Activated CD4-positive, alpha-beta T cell treated with anti-CD3 and anti-CD28 coated beads for 48 hours (primary cell): Measurements from ENCODE around the gene PTPRA.
"Not testable (repeated sequence)": the region's sequence is repeated elsewhere in the genome, so short reads cannot be mapped to it uniquely, and the experiment has no call there.

Source experiments
- DNase-seq: peaks from one replicate; pipeline ENCODE4 v3.0.0-alpha.2; 2020

The PTPRA gene, protein sequence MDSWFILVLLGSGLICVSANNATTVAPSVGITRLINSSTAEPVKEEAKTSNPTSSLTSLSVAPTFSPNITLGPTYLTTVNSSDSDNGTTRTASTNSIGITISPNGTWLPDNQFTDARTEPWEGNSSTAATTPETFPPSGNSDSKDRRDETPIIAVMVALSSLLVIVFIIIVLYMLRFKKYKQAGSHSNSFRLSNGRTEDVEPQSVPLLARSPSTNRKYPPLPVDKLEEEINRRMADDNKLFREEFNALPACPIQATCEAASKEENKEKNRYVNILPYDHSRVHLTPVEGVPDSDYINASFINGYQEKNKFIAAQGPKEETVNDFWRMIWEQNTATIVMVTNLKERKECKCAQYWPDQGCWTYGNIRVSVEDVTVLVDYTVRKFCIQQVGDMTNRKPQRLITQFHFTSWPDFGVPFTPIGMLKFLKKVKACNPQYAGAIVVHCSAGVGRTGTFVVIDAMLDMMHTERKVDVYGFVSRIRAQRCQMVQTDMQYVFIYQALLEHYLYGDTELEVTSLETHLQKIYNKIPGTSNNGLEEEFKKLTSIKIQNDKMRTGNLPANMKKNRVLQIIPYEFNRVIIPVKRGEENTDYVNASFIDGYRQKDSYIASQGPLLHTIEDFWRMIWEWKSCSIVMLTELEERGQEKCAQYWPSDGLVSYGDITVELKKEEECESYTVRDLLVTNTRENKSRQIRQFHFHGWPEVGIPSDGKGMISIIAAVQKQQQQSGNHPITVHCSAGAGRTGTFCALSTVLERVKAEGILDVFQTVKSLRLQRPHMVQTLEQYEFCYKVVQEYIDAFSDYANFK

DNA sequence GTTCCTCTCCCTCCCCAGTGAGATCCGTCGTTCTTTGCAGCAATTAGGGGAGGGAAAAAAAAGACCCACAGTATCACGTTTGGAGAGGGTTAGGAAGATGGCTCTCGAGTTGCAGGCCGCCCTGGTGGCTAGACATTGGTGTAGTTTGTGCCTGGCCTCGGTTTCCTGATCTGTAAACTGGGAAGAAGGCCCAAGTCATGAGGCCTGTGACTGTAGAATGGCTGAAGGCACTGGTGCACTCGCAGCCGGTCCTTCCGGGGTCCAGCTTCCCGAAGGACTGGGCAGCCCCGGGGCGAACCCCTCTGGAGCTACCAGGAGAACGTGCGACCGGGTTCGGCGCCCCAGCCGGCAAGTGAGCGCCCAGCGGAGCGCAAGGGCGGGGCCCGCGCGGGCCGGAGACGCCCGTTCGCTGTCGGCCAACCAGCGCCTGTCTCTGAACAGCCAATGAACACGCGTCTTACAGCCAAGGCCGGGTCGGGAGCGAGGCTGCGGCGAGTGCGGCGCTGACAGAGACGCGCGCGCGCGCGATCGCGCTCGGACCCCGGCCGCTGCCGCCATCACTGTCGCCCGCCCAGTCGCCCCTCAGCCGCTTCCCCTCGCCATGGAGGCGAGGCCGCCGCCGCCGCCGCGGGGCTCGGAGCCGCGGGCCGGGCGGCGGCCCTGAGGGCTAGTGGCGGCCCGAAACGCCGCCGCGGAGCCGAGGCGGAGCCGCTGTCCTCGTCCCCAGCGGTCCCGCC, at the start of gene PTPRA:
PTPRA (plus strand) TSS at position 472 of the 737 bp plus-strand sequence. CDS start 90,797 bp downstream, outside the sequence.
- DNase-seq: peak; percentile 94

GRCh38 chr20:2825761-2826160, 47.5 kb upstream of the PTPRA start:
- no peak for DNase-seq

GRCh38 chr20:2826655-2827054, 46.6 kb upstream of the PTPRA start:
- DNase-seq: no peak

- DNase-seq: no peak
These were observed 43.9 kb upstream of the PTPRA start for GRCh38 chr20:2829376-2829775.

DNA sequence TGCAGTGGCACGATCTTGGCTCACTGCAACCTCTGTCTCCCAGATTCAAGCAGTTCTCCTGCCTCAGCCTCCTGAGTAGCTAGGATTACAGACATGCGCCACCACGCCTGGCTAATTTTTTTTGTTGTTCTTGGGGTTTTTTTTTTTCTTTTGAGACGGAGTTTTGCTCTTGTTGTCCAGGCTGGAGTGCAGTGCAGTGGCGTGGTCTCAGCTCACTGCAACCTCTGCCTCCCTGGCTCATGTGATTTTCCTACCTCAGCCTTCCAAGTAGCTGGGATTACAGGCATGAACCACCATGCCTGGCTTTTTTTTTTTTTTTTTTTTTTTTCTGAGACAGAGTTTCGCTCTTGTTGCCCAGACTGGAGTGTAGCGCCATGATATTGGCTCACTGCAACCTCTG, 42.1 kb upstream of the PTPRA start:
- DNase-seq: not testable (repeated sequence)

GRCh38 chr20:2833761-2834160, 39.5 kb upstream of the PTPRA start:
- DNase-seq: no peak

GRCh38 chr20:2834401-2835110, 38.7 kb upstream of the PTPRA start:
- no peak for DNase-seq

DNA sequence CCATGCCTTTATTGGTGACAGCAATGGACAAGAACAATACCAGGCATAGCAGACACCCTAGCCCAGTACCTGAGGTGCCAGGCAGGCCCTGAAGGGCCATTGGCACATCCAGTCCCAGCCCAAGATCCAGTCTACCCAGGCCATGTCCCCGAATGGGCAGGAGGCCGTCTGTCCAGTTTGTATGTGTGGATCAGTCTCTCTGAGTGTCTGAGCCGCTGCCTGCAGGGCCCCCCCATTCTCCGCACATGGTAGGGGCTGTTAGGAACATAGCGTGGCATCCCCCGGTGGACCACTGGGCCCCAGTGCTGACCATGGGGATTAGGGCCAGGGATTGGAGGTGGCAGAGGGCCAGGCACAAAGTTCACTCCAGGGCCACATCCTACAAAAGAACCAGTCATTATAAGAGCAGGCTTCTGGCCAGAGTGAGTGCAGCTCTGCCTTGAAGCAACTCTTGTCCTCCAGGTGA, 37.9 kb upstream of the PTPRA start:
- no peak for DNase-seq

DNA sequence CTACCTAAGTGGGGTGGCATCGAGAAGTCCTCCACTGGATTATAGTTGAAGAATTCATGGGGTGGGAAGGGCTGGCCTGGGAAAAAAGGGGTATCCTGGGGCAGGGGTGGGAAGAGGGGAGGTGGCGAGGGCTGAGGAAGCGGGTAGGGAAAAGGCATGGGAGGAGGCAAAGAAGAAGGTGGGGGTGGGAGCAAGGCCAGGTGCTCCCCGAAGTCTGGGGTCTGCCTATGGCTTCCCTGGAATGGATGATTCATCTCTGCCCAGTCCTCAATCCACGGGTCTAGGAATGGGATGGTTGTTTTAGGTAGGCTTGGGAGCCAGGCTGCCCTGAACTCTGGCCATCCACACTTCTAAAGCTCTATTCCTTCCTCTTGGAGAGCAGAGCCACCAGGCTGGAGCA, 37.2 kb upstream of the PTPRA start:
- no peak for DNase-seq

DNA sequence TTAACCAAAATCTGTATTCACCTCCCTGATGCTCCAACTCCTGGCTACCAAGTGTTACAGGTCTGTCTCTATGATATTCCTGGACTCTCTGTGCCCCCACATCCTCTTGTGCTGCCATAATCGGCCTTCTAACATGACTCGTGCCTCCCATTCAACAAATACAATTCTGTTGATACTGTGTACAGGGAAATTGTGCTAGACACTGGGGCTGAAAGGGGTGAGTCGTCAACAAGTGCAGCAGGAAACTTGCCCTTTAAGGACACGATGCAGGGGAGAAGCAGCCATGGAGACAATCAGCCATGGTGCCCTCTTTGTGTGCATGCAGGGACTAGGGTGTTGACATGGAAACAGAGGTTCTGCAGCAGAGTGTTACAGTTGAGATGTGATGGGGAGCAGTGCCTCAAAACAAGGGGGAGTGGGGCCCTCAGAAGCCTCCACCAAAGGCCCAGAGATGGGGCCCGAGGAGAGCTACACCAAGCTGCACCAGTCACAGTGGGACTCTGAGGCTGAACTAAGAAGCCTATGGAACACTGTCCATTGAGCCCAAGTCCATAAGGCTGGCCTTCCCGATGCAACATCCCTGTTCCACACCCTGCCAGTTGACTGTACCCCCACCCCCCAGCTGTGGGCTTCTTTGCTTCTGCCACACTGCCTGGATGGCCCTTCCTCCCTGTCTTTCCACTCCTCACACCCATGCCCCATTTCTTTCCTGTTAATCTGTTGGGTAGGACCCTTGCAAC, 35.9 kb upstream of the PTPRA start:
- DNase-seq: no peak

GRCh38 chr20:2838170-2838797, 35.0 kb upstream of the PTPRA start:
- DNase-seq: no peak

GRCh38 chr20:2838847-2839671, 34.2 kb upstream of the PTPRA start:
- no peak for DNase-seq

GRCh38 chr20:2839732-2840137, 33.5 kb upstream of the PTPRA start:
- no peak for DNase-seq

- peak; percentile 94 for DNase-seq
These were observed 32.9 kb upstream of the PTPRA start, which contains the start of the genes PCED1A and VPS16 for GRCh38 chr20:2840138-2840966. Gene PCED1A, minus strand, starts transcription at chr20:2840655. Its CDS starts 743 bp downstream, at chr20:2839912. Gene VPS16, plus strand, starts transcription at chr20:2840745. Its CDS starts 30 bp downstream, at chr20:2840775.

DNA sequence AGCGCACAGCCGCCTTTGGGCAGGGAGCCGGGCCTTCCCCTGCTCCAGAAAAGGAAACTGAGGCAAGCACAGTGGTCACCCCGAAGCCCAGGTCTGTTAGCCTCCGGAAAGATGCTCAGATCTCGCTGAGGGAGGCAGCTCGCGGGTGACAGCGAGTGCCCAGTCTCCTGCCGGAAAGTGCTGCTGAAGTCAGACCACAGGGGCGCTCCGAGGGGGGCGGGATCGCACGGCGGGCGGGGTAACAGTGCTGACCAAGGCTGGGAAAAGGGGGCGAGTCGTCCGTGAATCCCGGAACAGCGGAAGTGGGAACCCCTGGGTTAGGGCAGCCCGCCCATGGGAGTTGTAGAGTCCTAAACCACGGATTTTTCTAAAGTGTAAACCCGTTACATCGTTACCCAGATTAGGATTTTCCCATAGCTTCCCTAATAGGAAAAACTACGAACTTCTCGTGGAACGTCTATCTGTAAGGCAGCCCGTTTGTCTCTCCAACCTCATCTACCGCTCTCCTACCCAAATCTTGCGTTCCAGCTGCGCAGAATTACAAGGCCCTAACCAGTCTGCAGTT, 32.2 kb upstream of the PTPRA start:
- peak; percentile 53 for DNase-seq

- DNase-seq: no peak
These were observed 27.7 kb upstream of the PTPRA start for GRCh38 chr20:2845607-2846006.

DNA sequence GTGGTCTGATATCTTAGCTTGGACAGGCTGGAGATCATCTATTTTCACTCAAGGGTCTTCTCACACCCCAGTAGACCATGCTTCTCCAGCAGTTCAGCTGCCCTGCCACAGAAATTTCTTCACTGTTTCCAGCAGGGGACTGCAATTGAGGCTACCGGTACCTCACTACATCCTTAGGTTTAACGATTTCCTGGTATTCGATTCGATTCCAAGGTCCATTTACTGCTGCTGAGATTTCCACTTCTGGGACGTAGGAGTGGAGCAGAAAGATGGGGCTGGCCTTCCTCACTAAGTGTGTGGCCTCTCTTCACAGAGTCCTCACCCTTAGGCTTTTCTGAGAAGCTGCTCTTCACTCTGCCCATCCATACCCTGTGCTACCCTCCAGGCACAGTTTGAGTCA, 26.6 kb upstream of the PTPRA start:
- DNase-seq: no peak

- no peak for DNase-seq
These were observed 25.5 kb upstream of the PTPRA start for GRCh38 chr20:2847802-2848201.

DNA sequence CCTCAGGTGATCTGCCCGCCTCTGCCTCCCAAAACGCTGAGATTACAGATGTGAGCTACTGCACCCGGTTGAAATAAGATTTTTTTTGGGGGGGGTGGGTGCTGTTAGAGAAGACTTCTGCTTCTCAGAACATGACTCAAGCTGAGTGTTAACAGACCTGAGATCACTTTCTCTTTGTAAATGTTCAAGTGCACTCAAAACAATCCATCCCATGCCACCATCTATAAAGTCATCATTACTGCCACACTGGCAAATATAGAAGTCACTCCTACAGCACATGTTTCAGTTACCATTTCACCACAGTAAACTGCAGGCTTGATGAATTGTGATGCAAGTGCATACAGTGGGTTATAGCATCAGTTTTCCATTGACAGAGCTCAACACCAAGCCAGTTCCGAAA, 23.8 kb upstream of the PTPRA start:
- no peak for DNase-seq
